ENCODE measurements around the gene C4BPA. TPM values are rescaled to one million over a fixed set of nuclear protein-coding genes. Genes with fewer than 3 reads are reported as not detected.

The C4BPA gene
- total RNA-seq, 1 experiment from 2014 or later: not detected

DNA sequence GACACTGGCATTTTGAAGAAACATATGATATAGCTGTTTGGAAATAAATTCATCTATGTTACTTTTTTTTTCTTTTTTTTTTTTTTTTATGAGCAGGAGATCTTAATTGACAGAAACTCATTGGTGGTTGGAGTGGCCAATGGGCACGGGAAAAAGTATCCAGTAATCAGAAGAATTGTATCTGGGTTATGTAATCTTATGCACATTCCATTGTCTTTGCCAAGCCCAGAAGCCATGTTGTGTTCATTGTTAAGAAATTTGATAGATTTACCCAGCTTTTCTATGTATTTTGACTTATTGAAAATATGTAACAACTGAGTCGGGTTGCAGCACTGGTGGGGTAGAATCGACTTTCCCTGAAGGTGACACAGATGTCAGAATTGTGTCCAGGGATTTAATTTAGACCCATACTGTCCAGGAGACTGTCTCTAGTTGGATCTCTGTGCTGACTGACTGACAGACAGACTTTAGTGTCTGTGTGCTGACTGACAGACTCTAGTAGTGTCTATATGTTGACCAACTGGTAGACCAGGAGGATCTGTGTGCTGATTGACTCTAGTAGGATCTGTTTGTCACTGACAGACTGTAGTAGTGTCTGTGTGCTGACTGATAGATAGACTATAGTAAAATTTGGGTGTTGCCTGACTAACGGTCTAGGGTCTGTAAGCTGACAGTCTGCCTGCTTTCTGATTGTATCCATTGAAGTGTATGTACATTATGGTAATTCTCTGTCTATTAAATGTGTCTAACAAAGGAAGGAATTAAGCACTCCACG is 27.7 kb upstream of the C4BPA start:
- Mint-ChIP-seq H3K27ac (no peak overlapping the region), H3K36me3 (ENCODE audit: insufficient read depth in 1 of 3, low read depth in 3 of 3) (peaks cover 0 to 7% (median 6%) of the 10 kb centered on the region in 3 experiments; a peak in 5 of 7 replicates), H3K4me1 (peaks cover 0 to 8% of the 10 kb centered on the region in 2 experiments; a peak in 1 of 4 replicates), H3K9me3 (no peaks in the 10 kb centered on the region), H3K4me3 (no peak overlapping the region), H3K27me3 (ENCODE audit: low read depth) (no peaks in the 10 kb centered on the region)
- Histone ChIP-seq H4K5ac (ENCODE audit: insufficient read length, low read depth, low read length) (no peak overlapping the region), H3K4ac (ENCODE audit: low read depth, low read length) (no peak overlapping the region), H2BK5ac (ENCODE audit: insufficient read length, low read length) (no peak overlapping the region), H3T11ph (ENCODE audit: low read length) (no peak overlapping the region), H3K27me3 (ENCODE audit: insufficient read depth, low read length) (no peaks in the 10 kb centered on the region), H3K4me2 (ENCODE audit: insufficient read depth, insufficient read length, low read length) (no peak overlapping the region), H3K18ac (ENCODE audit: insufficient read length, low read depth, low read length) (no peak overlapping the region), H3K79me1 (ENCODE audit: insufficient read depth, low read depth, low read length, poor library complexity, severe bottlenecking) (no peaks in the 10 kb centered on the region), H4K91ac (ENCODE audit: insufficient read length, low read depth, low read length) (no peak overlapping the region), H4K20me1 (ENCODE audit: control insufficient read depth, insufficient read depth, insufficient read length) (no peaks in the 10 kb centered on the region), H3K56ac (ENCODE audit: insufficient read length, low read depth, low read length) (no peak overlapping the region), H3K79me2 (ENCODE audit: insufficient read depth, low read length) (no peaks in the 10 kb centered on the region), H2AK5ac (ENCODE audit: insufficient read length, low read length) (no peak overlapping the region), H2AFZ (ENCODE audit: low read length) (no peak overlapping the region), H3K9me3 (ENCODE audit: control insufficient read depth, low read depth, low read length) (no peaks in the 10 kb centered on the region), H3K23me2 (ENCODE audit: insufficient read length, low read depth, low read length, poor library complexity, severe bottlenecking) (no peaks in the 10 kb centered on the region), H2BK120ac (ENCODE audit: low read depth, low read length, poor library complexity, severe bottlenecking) (no peak overlapping the region), H2BK20ac (ENCODE audit: low read depth, low read length, poor library complexity, severe bottlenecking) (no peak overlapping the region), H3K4me1 (ENCODE audit: insufficient read depth, low read length) (no peaks in the 10 kb centered on the region), H3K14ac (ENCODE audit: insufficient read depth, low read length) (no peak overlapping the region), H4K8ac (replicated peaks; ENCODE audit: insufficient read length, low read depth, low read length) (no peak overlapping the region), H2BK12ac (ENCODE audit: insufficient read length, low read depth, low read length) (no peak overlapping the region), H3K27ac (ENCODE audit: insufficient read length, low read depth, low read length) (no peak overlapping the region), H3K23ac (ENCODE audit: insufficient read length, low read depth, low read length) (no peak overlapping the region), H3K9ac (ENCODE audit: extremely low read depth, insufficient read length, low read length) (no peak overlapping the region), H2BK15ac (ENCODE audit: low read depth, low read length) (no peak overlapping the region)
- no peak for TF ChIP-seq CTCF (conservative IDR thresholded peaks at IDR 0.05)
- no CpG with 5 or more reads among the region's 5 CpGs for WGBS (ENCODE audit: extremely low coverage, insufficient read length, low lambda C conversion rate)
- DNase-seq: no peak

All from H9 (cell line).